IPS DF 6.9 (cell line): Measurements from ENCODE around the gene PCDHGA10.
"Not testable (repeated sequence)": the region's sequence is repeated elsewhere in the genome, so short reads cannot be mapped to it uniquely, and the experiment has no call there.

Source experiments
- DNase-seq: peaks from one replicate; pipeline ENCODE4 v3.0.0-alpha.2; 2013; ENCODE audit warnings: low read depth, low spot score
- H3K27ac ChIP-seq: one replicate; pipeline ENCODE4 v1.5.1; 2013; ENCODE audit warnings: low read length, control low read depth
- H3K27me3 ChIP-seq: 2 replicates; pipeline ENCODE4 v1.6.1; 2013; ENCODE audit warnings: mild to moderate bottlenecking, low read length; ENCODE audit not compliant: control insufficient read depth, insufficient read depth
- H3K36me3 ChIP-seq: 2 replicates; pipeline ENCODE4 v1.6.1; 2013; ENCODE audit warnings: low read length; ENCODE audit not compliant: control insufficient read depth, insufficient read depth
- H3K4me1 ChIP-seq: 2 replicates; pipeline ENCODE4 v1.6.1; 2013; ENCODE audit warnings: low read length; ENCODE audit not compliant: control insufficient read depth, insufficient read depth
- H3K4me3 ChIP-seq: 2 replicates; pipeline ENCODE4 v1.5.1; 2013; ENCODE audit warnings: mild to moderate bottlenecking, low read length
- H3K9me3 ChIP-seq: 2 replicates; pipeline ENCODE4 v1.6.1; 2013; ENCODE audit warnings: low read length, inconsistent platforms; ENCODE audit not compliant: control insufficient read depth, insufficient read depth
- WGBS: extraction: QIAGEN DNeasy Blood & Tissue Kit; methylation state at CpG from one replicate; pipeline ENCODE4 v1.1.7; 2013; ENCODE audit warnings: mixed read lengths, missing lambda C conversion rate; ENCODE audit not compliant: insufficient read length, insufficient coverage; 5-methylcytosine and 5-hydroxymethylcytosine counted together

Gene PCDHGA10

GRCh38 chr5:141413540-141414069 lies 818 bp downstream of the PCDHGA10 start:
- H3K27ac ChIP-seq = no peak overlapping the region
- H3K9me3 ChIP-seq = no peaks in the 10 kb centered on the region
- no CpG with 5 or more reads among the region's 25 CpGs for WGBS
- H3K36me3 ChIP-seq = peaks cover 3% of the 10 kb centered on the region; the same call in 1 of the 2 replicates
- H3K4me3 ChIP-seq = peak overlapping the region; percentile 84
- no peak for DNase-seq
- no peaks in the 10 kb centered on the region for H3K4me1 ChIP-seq
- peaks cover 1% of the 10 kb centered on the region; the same call in 1 of the 2 replicates for H3K27me3 ChIP-seq

- H3K4me3 ChIP-seq, H3K27ac ChIP-seq, H3K4me1 ChIP-seq, H3K9me3 ChIP-seq, DNase-seq, H3K27me3 ChIP-seq, H3K36me3 ChIP-seq: not testable (repeated sequence)
- no CpG with 5 or more reads among the region's 46 CpGs for WGBS
Measured at GRCh38 chr5:141414548-141415274, 1.9 kb downstream of the PCDHGA10 start.

- not testable (repeated sequence) for H3K4me1 ChIP-seq, H3K9me3 ChIP-seq, DNase-seq, H3K27ac ChIP-seq, H3K36me3 ChIP-seq, H3K4me3 ChIP-seq, H3K27me3 ChIP-seq
- WGBS = no CpG with 5 or more reads among the region's 24 CpGs
Measured at GRCh38 chr5:141415275-141415618, 2.5 kb downstream of the PCDHGA10 start.

- WGBS = no CpG with 5 or more reads among the region's 47 CpGs
- not testable (repeated sequence) for H3K4me1 ChIP-seq, H3K9me3 ChIP-seq, H3K27me3 ChIP-seq, H3K36me3 ChIP-seq, DNase-seq, H3K27ac ChIP-seq
- H3K4me3 ChIP-seq = peak within 1 kb of the TSS; percentile 71; the same call in 1 of the 2 replicates
Measured at GRCh38 chr5:141417494-141418172, 4.8 kb downstream of the PCDHGA10 start, which contains the start of gene PCDHGB7. PCDHGB7 (plus strand) TSS chr5:141417677; CDS start chr5:141417860, 183 bp downstream.

- no peak overlapping the region for H3K27ac ChIP-seq
- H3K4me3 ChIP-seq = no peak overlapping the region
- no peaks in the 10 kb centered on the region for H3K4me1 ChIP-seq
- DNase-seq = no peak
- H3K9me3 ChIP-seq = no peaks in the 10 kb centered on the region
- H3K27me3 ChIP-seq = no peaks in the 10 kb centered on the region
- WGBS = no CpG with 5 or more reads among the region's 74 CpGs
- H3K36me3 ChIP-seq = no peaks in the 10 kb centered on the region
Measured at GRCh38 chr5:141419074-141419880, 6.5 kb downstream of the PCDHGA10 start.

- no peaks in the 10 kb centered on the region for H3K9me3 ChIP-seq
- peak within 1 kb of the TSS; percentile 52; the same call in 1 of the 2 replicates for H3K4me3 ChIP-seq
Measured at GRCh38 chr5:141420855-141421488, 8.2 kb downstream of the PCDHGA10 start, which contains the start of gene PCDHGA11. PCDHGA11 (plus strand) TSS chr5:141421051; CDS start chr5:141421228, 177 bp downstream.

GRCh38 chr5:141421489-141421855 lies 8.7 kb downstream of the PCDHGA10 start:
- H3K27me3 ChIP-seq = no peaks in the 10 kb centered on the region
- H3K4me1 ChIP-seq = no peaks in the 10 kb centered on the region
- peak overlapping the region; percentile 52; the same call in 1 of the 2 replicates for H3K4me3 ChIP-seq
- no peaks in the 10 kb centered on the region for H3K9me3 ChIP-seq
- no peak overlapping the region for H3K27ac ChIP-seq
- no CpG with 5 or more reads among the region's 13 CpGs for WGBS
- no peak for DNase-seq
- no peaks in the 10 kb centered on the region for H3K36me3 ChIP-seq

More at GRCh38 chr5:141420855-141421488, 8.2 kb downstream of the PCDHGA10 start, which contains the start of gene PCDHGA11:
- DNase-seq = no peak
- Histone ChIP-seq H3K36me3 (no peaks in the 10 kb centered on the region), H3K4me1 (no peaks in the 10 kb centered on the region), H3K27ac (no peak within 1 kb of the TSS), H3K27me3 (no peaks in the 10 kb centered on the region)
- no CpG with 5 or more reads among the region's 42 CpGs for WGBS

GRCh38 chr5:141422742-141423291 lies 10.0 kb downstream of the PCDHGA10 start:
- no peak overlapping the region for H3K27ac ChIP-seq
- no peaks in the 10 kb centered on the region for H3K27me3 ChIP-seq
- no peak overlapping the region for H3K4me3 ChIP-seq
- no peaks in the 10 kb centered on the region for H3K4me1 ChIP-seq
- H3K36me3 ChIP-seq = no peaks in the 10 kb centered on the region
- no CpG with 5 or more reads among the region's 42 CpGs for WGBS
- no peak for DNase-seq
- H3K9me3 ChIP-seq = no peaks in the 10 kb centered on the region

- Histone ChIP-seq H3K4me3 (no peak overlapping the region), H3K27ac (no peak overlapping the region), H3K4me1 (no peaks in the 10 kb centered on the region), H3K36me3 (0 out of 2 replicates have a peak, but pooled peaks cover 3% of the 10 kb centered on the region), H3K9me3 (no peaks in the 10 kb centered on the region), H3K27me3 (no peaks in the 10 kb centered on the region)
- no CpG with 5 or more reads among the region's 53 CpGs for WGBS
- DNase-seq = no peak
Measured at GRCh38 chr5:141427783-141428426, 15.1 kb downstream of the PCDHGA10 start.
